Activated CD4-positive, alpha-beta T cell treated with anti-CD3 and anti-CD28 coated beads for 1 hour (primary cell): ENCODE measurements around the gene SPATA24.
"Not testable (repeated sequence)": the region's sequence is repeated elsewhere in the genome, so short reads cannot be mapped to it uniquely, and the experiment has no call there.

Experiments
- DNase-seq: peaks from one replicate; pipeline ENCODE4 v3.0.0-alpha.2; 2020

SPATA24 gene

GRCh38 chr5:139382807-139383206 is 21.1 kb downstream of the SPATA24 start:
- DNase-seq, result no peak

- no peak for DNase-seq
Measured at GRCh38 chr5:139381837-139382761, 21.8 kb downstream of the SPATA24 start.

GRCh38 chr5:139379626-139380449 is 24.1 kb downstream of the SPATA24 start:
- DNase-seq, result no peak

- DNase-seq, result no peak
Measured at GRCh38 chr5:139378941-139379361, 24.9 kb downstream of the SPATA24 start.

DNA sequence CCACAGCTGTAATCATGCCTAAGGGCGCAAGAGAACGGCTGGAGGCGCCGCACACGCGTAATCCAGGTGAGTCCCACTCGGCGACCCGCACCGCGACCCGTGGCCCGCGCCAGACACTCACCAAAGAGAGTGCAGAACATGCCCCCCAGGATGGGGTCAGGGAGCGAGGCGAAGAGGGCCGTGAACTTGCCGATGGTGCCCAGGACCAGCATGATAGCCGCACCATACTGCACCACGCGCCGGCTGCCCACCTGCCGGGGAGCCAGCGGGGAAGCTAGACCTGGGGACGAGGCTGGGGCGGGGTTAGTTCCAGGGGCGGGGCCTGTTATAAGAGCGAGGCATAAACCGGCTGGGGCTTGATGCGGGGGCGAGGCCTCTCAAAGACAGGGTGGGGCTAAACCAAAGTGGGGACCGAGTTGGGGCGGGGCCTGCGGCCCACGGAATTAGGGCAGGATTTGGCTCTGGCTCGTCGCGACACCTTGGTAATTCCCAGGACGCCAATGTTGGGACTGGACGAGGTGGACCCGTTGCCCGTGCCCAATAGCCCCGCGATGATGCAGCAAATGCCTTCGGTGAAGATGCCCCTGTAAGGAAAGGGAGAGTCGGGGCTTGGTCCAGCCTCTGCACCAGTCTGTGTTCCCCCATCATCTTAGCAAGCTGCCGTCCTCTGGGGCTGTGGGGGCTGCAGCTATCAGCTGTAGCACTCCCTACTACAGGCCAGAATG is 25.6 kb downstream of the SPATA24 start:
- DNase-seq, result no peak

DNA sequence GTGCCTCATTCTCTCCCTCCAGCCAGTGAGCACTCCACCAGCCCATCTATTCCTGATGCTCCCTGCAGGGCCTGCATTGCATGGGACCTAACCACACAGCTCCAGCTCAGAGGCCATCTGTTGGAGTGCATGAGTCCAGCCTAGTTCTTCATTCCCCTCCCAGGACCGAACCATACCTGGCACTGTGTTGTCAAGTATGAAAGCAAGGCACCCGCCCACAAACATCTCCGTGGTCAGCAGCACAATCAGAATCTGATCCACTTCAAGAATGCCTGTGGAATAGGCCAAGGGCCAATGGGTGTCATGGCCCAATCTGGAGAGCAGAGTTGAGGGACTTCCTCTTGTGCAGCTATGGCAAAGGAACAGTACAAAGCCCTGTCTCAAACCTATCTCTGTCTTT is 26.7 kb downstream of the SPATA24 start:
- DNase-seq, result no peak

DNA sequence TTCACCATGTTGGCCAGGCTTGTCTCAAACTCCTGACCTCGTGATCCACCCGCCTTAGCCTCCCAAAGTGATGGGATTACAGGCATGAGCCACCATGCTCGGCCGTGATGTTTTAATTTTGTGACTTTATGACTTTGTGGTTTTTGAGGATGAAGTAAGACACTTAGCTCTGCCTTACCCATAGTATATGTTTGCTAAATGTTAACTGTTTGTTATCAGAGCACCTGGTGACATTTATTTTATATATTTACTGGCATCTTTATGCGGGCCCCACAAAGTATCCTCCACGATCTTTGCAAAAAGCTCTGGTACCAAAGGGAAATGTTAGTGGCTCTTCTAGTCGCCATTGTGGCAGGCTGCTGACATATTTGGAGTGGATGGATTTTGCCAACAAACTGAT is 27.5 kb downstream of the SPATA24 start:
- DNase-seq, result no peak

GRCh38 chr5:139374909-139375308 is 29.0 kb downstream of the SPATA24 start:
- no peak for DNase-seq

- no peak for DNase-seq
Measured at GRCh38 chr5:139371482-139372435, 32.1 kb downstream of the SPATA24 start.

DNA sequence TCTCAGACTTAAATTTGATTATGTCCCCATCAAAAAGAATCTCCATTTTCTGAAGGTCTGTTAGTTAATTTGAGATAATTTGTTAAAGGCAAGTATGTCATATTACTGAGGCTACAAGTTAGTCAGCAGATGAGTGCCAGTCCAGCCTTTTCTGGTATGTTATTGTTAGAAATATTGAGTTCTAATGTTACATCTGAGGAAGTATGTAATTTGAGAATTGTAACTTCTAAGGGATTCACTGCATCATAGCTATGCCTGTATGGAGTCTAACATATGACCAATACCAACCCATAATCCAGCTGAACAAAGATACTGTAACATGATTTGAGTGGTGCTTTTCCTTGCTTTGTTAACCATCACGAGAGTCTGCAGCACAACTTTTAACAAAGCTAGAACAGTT is 34.7 kb downstream of the SPATA24 start:
- no peak for DNase-seq

DNA sequence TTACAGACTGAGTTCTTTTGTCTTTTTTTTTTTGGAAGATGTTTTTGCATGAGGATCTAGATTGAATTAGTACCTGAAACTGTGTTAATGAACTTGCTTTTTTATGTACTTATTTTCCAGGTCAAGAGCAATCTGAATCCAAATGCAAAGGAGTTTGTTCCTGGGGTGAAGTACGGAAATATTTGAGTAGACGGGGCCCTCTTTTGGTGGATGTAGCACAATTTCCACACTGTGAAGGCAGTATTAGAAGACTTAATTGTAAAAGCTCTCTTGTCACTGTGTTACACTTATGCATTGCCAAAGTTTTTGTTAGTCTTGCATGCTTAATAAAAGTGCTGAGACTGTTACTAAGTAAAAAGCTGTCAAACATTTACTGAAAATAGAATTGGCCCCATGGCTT is 35.3 kb downstream of the SPATA24 start:
- no peak for DNase-seq

- no peak for DNase-seq
Measured at GRCh38 chr5:139364466-139364865, 39.4 kb downstream of the SPATA24 start.

GRCh38 chr5:139363937-139364336 is 40.0 kb downstream of the SPATA24 start:
- DNase-seq, result no peak

DNA sequence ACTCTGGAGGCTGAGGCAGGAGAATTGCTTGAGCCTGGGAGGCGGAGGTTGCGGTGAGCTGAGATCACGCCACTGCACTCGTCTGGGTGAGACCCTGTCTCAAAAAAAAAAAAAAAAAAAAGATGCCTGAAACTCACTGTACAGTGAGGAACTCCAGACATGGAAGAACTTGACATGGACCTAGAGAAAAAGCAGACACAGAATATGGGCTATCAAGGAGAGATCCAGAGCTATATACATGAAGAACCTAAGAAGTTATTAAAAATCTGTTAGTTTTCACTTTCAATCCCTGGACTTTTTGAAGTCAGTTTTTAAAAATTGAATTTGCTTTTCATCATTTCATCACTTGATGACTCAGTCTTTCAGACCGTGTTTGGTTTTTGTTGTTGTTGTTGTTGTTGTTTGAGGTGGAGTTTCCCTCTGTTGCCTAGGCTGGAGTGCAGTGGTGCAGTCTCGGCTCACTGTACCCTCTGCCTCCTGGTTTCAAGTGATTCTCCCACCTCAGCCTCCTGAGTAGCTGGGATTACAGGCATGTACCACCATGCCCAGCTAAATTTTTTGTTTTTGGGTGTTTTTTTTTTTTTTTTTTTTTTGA is 42.0 kb downstream of the SPATA24 start:
- no peak for DNase-seq

GRCh38 chr5:139360384-139360783 is 43.5 kb downstream of the SPATA24 start:
- DNase-seq, result no peak

- no peak for DNase-seq
Measured at GRCh38 chr5:139358064-139358463, 45.8 kb downstream of the SPATA24 start.

DNA sequence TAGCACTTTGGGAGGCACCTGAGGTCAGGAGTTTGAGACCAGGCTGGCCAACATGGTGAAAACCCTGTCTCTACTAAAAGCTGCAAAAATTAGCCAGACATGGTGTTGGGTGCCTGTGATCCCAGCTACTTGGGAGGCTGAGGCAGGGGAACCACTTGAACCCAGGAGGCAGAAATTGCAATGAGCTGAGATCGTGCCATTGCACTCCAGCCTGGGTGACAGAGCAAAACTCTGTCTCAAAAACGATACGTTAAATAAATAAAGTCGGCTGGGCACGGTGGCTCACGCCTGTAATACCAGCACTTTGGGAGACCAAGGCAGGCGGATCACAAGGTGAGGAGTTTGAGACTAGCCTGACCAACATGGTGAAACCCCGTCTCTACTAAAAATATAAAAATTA is 48.0 kb downstream of the SPATA24 start:
- DNase-seq, result not testable (repeated sequence)

- DNase-seq, result no peak
Measured at GRCh38 chr5:139354186-139354585, 49.7 kb downstream of the SPATA24 start.

- not testable (repeated sequence) for DNase-seq
Measured at GRCh38 chr5:139347863-139348262, 56.0 kb downstream of the SPATA24 start.
